Left lobe of liver (tissue), 2 donors: ENCODE results near the gene PAPPA. TPM values are rescaled to one million over a fixed set of nuclear protein-coding genes. Genes with fewer than 3 reads are reported as not detected.

ENCODE experiments used
- ATAC-seq: fragments of 200-7000 bp; cut with Tn5 transposase; one replicate; pipeline ENCODE4 v1.9.1; 2020; ENCODE audit warnings: mild to moderate bottlenecking, moderate library complexity
- DNase-seq: peaks from one replicate; pipeline ENCODE4 v3.0.0-alpha.2; 2020; ENCODE audit warnings: low spot score
- total RNA-seq: library from RNA; stranded (reverse); gene quantifications from one replicate; pipeline ENCODE4 v1.2.1, GENCODE V29; 2021
- donor health status: DM: no; HTN: no; CAD: no; lungs with moderate emphysema.
- donor health status: DM: no; HTN: yes; CAD: no.

PAPPA gene
- total RNA-seq, 1 donor from 2014 or later = 0.13 TPM

- ATAC-seq (peak; percentile 39), DNase-seq (no peak)
Observed at GRCh38 chr9:116450378-116451139, 297.0 kb downstream of the PAPPA start.

- DNase-seq (no peak), ATAC-seq (no peak)
Observed at GRCh38 chr9:116451500-116452115, 298.0 kb downstream of the PAPPA start.
